ENCODE data around the gene CBFA2T3.

- no peak for TF ChIP-seq CTCF (IDR thresholded peaks at IDR 0.05; ENCODE audit: insufficient read depth, low read length)
- TF ChIP-seq GABPA (IDR thresholded peaks at IDR 0.05; ENCODE audit: low read depth): no peak
- no peak for TF ChIP-seq POLR2AphosphoS5 (IDR thresholded peaks at IDR 0.05; ENCODE audit: low read depth)
Observed at GRCh38 chr16:89003831-89004208, 26.8 kb upstream of the CBFA2T3 start.

Data from HL-60 (cell line).